Measurements from ENCODE around the gene RNF112. TPM values are rescaled to one million over a fixed set of nuclear protein-coding genes. Genes with fewer than 3 reads are reported as not detected.

The RNF112 gene
- total RNA-seq, 1 experiment from 2014 or later, result 0.18 TPM

GRCh38 chr17:19409509-19409908, 1.5 kb upstream of the RNF112 start:
- H3K36me3 ChIP-seq (ENCODE audit: low read depth, low read length), result no peaks in the 10 kb centered on the region
- no peak overlapping the region for H3K9ac ChIP-seq (ENCODE audit: low read length)
- BruUV-seq (replicated peaks), result no TSS peak
- no peaks in the 10 kb centered on the region for H4K20me1 ChIP-seq (ENCODE audit: low read length)
- CTCF ChIA-PET, result no interaction called here
- ATAC-seq (no peak), DNase-seq (peak; percentile 43)
- no peak overlapping the region for H3K27ac ChIP-seq (ENCODE audit: low read length)
- POLR2A ChIA-PET (ENCODE audit: unreplicated experiment), result no interaction called here
- no peak overlapping the region for H3K4me2 ChIP-seq (ENCODE audit: low read length)
- no peaks in the 10 kb centered on the region for H3K79me2 ChIP-seq (ENCODE audit: low read length)
- TF ChIP-seq EZH2phosphoT487 (IDR thresholded peaks at IDR 0.05; ENCODE audit: borderline replicate concordance, low read length), result no peak
- no peak for TF ChIP-seq EZH2 (IDR thresholded peaks at IDR 0.05; ENCODE audit: low read length, unreplicated experiment)
- no peak for TF ChIP-seq CTCF (conservative IDR thresholded peaks at IDR 0.05; ENCODE audit: low read depth, low read length)
- H3K27me3 ChIP-seq (ENCODE audit: low read length), result no peaks in the 10 kb centered on the region
- H3K9me2 ChIP-seq (replicated peaks; ENCODE audit: low read length), result no peaks in the 10 kb centered on the region
- no peak overlapping the region for H2AFZ ChIP-seq (ENCODE audit: low read length)
- H3K4me3 ChIP-seq (ENCODE audit: low read length), result no peak overlapping the region
- H3K4me1 ChIP-seq (ENCODE audit: insufficient read depth, low read length), result no peaks in the 10 kb centered on the region
- intact Hi-C loops (cut with micrococcal nuclease), result no loop called here
- H3F3A ChIP-seq (ENCODE audit: low read length, unreplicated experiment), result no peaks in the 10 kb centered on the region
- no peaks in the 10 kb centered on the region for H3K9me3 ChIP-seq (ENCODE audit: low read length)

GRCh38 chr17:19410091-19410490, 941 bp upstream of the RNF112 start:
- Histone ChIP-seq H4K20me1 (ENCODE audit: low read length) (no peaks in the 10 kb centered on the region), H3K79me2 (ENCODE audit: low read length) (no peaks in the 10 kb centered on the region), H3K9me3 (ENCODE audit: low read length) (no peaks in the 10 kb centered on the region), H3K4me2 (ENCODE audit: low read length) (no peak overlapping the region), H2AFZ (ENCODE audit: low read length) (no peak overlapping the region), H3K27ac (ENCODE audit: low read length) (no peak overlapping the region), H3K36me3 (ENCODE audit: low read depth, low read length) (no peaks in the 10 kb centered on the region), H3F3A (ENCODE audit: low read length, unreplicated experiment) (no peaks in the 10 kb centered on the region), H3K4me3 (ENCODE audit: low read length) (no peak overlapping the region), H3K9ac (ENCODE audit: low read length) (no peak overlapping the region), H3K27me3 (ENCODE audit: low read length) (no peaks in the 10 kb centered on the region), H3K4me1 (ENCODE audit: insufficient read depth, low read length) (no peaks in the 10 kb centered on the region), H3K9me2 (replicated peaks; ENCODE audit: low read length) (no peaks in the 10 kb centered on the region)
- CTCF ChIA-PET, result no interaction called here
- DNase-seq (no peak), ATAC-seq (no peak)
- TF ChIP-seq EZH2 (IDR thresholded peaks at IDR 0.05; ENCODE audit: low read length, unreplicated experiment) (no peak), CTCF (conservative IDR thresholded peaks at IDR 0.05; ENCODE audit: low read depth, low read length) (no peak), EZH2phosphoT487 (IDR thresholded peaks at IDR 0.05; ENCODE audit: borderline replicate concordance, low read length) (no peak)
- intact Hi-C loops (cut with micrococcal nuclease), result no loop called here
- BruUV-seq (replicated peaks), result no TSS peak
- POLR2A ChIA-PET (ENCODE audit: unreplicated experiment), result no interaction called here

- ATAC-seq (no peak), DNase-seq (no peak)
- no peaks in the 10 kb centered on the region for H3K9me3 ChIP-seq (ENCODE audit: low read length)
- no peak overlapping the region for H3K27ac ChIP-seq (ENCODE audit: low read length)
- POLR2A ChIA-PET (ENCODE audit: unreplicated experiment), result no interaction called here
- no peaks in the 10 kb centered on the region for H3K4me1 ChIP-seq (ENCODE audit: insufficient read depth, low read length)
- no peak overlapping the region for H2AFZ ChIP-seq (ENCODE audit: low read length)
- CTCF ChIA-PET, result no interaction called here
- H3F3A ChIP-seq (ENCODE audit: low read length, unreplicated experiment), result no peaks in the 10 kb centered on the region
- H4K20me1 ChIP-seq (ENCODE audit: low read length), result no peaks in the 10 kb centered on the region
- H3K9me2 ChIP-seq (replicated peaks; ENCODE audit: low read length), result no peaks in the 10 kb centered on the region
- intact Hi-C loops (cut with micrococcal nuclease), result no loop called here
- no peaks in the 10 kb centered on the region for H3K27me3 ChIP-seq (ENCODE audit: low read length)
- no peak overlapping the region for H3K4me2 ChIP-seq (ENCODE audit: low read length)
- BruUV-seq (replicated peaks), result no TSS peak
- no peaks in the 10 kb centered on the region for H3K36me3 ChIP-seq (ENCODE audit: low read depth, low read length)
- no peaks in the 10 kb centered on the region for H3K79me2 ChIP-seq (ENCODE audit: low read length)
- H3K9ac ChIP-seq (ENCODE audit: low read length), result no peak overlapping the region
- no peak overlapping the region for H3K4me3 ChIP-seq (ENCODE audit: low read length)
- TF ChIP-seq CTCF (conservative IDR thresholded peaks at IDR 0.05; ENCODE audit: low read depth, low read length) (no peak), EZH2 (IDR thresholded peaks at IDR 0.05; ENCODE audit: low read length, unreplicated experiment) (no peak), EZH2phosphoT487 (IDR thresholded peaks at IDR 0.05; ENCODE audit: borderline replicate concordance, low read length) (no peak)
Measured at GRCh38 chr17:19411631-19412030, 599 bp downstream of the RNF112 start.
